ENCODE results near the gene TGFBR2.

TGFBR2 gene
- long read RNA-seq, full-length matches to known transcripts, result 1 of 15 reads
- long read RNA-seq, partial matches to known transcripts, result 3 of 15 reads
- long read RNA-seq, other reads (novel, unspliced or antisense), result 11 of 15 reads

DNA sequence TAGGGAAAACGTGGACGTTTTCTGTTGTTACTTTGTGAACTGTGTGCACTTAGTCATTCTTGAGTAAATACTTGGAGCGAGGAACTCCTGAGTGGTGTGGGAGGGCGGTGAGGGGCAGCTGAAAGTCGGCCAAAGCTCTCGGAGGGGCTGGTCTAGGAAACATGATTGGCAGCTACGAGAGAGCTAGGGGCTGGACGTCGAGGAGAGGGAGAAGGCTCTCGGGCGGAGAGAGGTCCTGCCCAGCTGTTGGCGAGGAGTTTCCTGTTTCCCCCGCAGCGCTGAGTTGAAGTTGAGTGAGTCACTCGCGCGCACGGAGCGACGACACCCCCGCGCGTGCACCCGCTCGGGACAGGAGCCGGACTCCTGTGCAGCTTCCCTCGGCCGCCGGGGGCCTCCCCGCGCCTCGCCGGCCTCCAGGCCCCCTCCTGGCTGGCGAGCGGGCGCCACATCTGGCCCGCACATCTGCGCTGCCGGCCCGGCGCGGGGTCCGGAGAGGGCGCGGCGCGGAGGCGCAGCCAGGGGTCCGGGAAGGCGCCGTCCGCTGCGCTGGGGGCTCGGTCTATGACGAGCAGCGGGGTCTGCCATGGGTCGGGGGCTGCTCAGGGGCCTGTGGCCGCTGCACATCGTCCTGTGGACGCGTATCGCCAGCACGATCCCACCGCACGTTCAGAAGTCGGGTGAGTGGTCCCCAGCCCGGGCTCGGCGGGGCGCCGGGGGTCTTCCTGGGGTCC, at the start of gene TGFBR2:
Gene TGFBR2, plus strand, starts transcription at position 301 of the 731 bp plus-strand sequence. Its CDS starts 283 bp downstream, at position 584.
- H3K4me3 ChIP-seq (replicated peaks; ENCODE audit: insufficient read depth, low read length), result peak within 1 kb of the TSS; percentile 72
- H3K27ac ChIP-seq (replicated peaks), result peak within 1 kb of the TSS; percentile 97
- TF ChIP-seq POLR2AphosphoS5 (IDR thresholded peaks at IDR 0.05; ENCODE audit: low read depth) (peak; percentile 71), SPI1 (IDR thresholded peaks at IDR 0.05; ENCODE audit: borderline replicate concordance, low read depth) (peak; percentile 8; the same call in 1 of the 2 replicates)
- TF ChIP-seq, protein P1, sequence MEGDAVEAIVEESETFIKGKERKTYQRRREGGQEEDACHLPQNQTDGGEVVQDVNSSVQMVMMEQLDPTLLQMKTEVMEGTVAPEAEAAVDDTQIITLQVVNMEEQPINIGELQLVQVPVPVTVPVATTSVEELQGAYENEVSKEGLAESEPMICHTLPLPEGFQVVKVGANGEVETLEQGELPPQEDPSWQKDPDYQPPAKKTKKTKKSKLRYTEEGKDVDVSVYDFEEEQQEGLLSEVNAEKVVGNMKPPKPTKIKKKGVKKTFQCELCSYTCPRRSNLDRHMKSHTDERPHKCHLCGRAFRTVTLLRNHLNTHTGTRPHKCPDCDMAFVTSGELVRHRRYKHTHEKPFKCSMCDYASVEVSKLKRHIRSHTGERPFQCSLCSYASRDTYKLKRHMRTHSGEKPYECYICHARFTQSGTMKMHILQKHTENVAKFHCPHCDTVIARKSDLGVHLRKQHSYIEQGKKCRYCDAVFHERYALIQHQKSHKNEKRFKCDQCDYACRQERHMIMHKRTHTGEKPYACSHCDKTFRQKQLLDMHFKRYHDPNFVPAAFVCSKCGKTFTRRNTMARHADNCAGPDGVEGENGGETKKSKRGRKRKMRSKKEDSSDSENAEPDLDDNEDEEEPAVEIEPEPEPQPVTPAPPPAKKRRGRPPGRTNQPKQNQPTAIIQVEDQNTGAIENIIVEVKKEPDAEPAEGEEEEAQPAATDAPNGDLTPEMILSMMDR (IDR thresholded peaks at IDR 0.05; ENCODE audit: insufficient read depth, low read length), result no peak
- TF ChIP-seq, protein P2, sequence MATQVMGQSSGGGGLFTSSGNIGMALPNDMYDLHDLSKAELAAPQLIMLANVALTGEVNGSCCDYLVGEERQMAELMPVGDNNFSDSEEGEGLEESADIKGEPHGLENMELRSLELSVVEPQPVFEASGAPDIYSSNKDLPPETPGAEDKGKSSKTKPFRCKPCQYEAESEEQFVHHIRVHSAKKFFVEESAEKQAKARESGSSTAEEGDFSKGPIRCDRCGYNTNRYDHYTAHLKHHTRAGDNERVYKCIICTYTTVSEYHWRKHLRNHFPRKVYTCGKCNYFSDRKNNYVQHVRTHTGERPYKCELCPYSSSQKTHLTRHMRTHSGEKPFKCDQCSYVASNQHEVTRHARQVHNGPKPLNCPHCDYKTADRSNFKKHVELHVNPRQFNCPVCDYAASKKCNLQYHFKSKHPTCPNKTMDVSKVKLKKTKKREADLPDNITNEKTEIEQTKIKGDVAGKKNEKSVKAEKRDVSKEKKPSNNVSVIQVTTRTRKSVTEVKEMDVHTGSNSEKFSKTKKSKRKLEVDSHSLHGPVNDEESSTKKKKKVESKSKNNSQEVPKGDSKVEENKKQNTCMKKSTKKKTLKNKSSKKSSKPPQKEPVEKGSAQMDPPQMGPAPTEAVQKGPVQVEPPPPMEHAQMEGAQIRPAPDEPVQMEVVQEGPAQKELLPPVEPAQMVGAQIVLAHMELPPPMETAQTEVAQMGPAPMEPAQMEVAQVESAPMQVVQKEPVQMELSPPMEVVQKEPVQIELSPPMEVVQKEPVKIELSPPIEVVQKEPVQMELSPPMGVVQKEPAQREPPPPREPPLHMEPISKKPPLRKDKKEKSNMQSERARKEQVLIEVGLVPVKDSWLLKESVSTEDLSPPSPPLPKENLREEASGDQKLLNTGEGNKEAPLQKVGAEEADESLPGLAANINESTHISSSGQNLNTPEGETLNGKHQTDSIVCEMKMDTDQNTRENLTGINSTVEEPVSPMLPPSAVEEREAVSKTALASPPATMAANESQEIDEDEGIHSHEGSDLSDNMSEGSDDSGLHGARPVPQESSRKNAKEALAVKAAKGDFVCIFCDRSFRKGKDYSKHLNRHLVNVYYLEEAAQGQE (IDR thresholded peaks at IDR 0.05; ENCODE audit: insufficient replicate concordance, low read depth), result peak; percentile 23
- no peaks in the 10 kb centered on the region for H3K27me3 ChIP-seq (ENCODE audit: insufficient read depth, poor library complexity, severe bottlenecking)
- peak; percentile 79 to 96 for DNase-seq (ENCODE audit: low read depth in 1 of 2, low spot score in 1 of 2)

DNA sequence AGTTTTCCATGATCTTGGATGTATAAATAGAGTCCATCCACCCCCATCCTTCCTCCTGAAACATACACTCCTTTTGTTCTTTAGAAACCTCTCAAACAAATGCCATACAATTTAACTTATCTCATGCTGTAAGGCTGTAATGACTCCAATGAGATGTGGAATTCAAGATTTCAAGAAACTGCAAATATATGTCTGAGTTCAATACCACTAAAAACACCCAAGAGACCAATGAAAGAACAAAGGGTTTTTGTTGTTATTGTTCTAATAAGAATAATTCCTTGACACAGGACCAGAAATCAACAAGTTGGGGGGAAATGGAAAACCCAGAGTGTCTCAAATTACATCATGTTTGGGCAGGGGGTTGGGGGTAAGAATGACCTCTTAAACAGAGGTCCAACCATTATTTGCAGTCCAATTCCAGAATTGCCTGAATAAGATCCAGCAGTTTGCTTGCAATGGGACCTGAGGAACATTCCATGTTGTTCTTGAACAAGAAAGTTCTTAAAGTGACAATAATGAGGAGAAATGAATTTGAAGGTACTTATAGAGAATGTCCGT, 48.6 kb upstream of the TGFBR2 start:
- Histone ChIP-seq H3K27ac (replicated peaks) (no peak overlapping the region), H3K27me3 (ENCODE audit: insufficient read depth, poor library complexity, severe bottlenecking) (no peaks in the 10 kb centered on the region), H3K4me3 (replicated peaks; ENCODE audit: insufficient read depth, low read length) (no peak overlapping the region)
- no peak for DNase-seq (ENCODE audit: low read depth in 1 of 2, low spot score in 1 of 2)
- TF ChIP-seq GABPA (IDR thresholded peaks at IDR 0.05; ENCODE audit: low read depth) (no peak), SPI1 (IDR thresholded peaks at IDR 0.05; ENCODE audit: borderline replicate concordance, low read depth) (no peak), POLR2AphosphoS5 (IDR thresholded peaks at IDR 0.05; ENCODE audit: low read depth) (no peak)
- TF ChIP-seq, protein P2 (IDR thresholded peaks at IDR 0.05; ENCODE audit: insufficient replicate concordance, low read depth), result no peak
- TF ChIP-seq, protein P1 (IDR thresholded peaks at IDR 0.05; ENCODE audit: insufficient read depth, low read length), result no peak

DNA sequence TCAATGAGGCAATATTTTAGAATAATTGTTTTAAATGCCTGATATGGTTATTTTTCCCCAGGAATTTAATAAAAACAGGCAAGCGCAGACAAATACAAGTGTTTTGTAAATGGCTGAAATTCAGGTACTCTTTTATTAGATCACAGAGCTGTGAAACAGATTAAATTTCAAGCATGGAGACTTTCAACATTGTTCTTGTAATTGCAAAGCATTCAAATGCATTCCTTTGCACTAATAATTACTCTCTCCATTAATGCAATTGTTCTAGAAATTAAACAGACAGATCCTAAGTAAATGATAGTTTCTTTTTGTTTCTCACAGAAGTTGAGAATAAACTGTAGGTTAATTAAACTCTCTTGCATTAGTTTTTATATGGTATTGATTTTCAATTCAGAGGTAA, 42.4 kb upstream of the TGFBR2 start:
- no peak overlapping the region for H3K27ac ChIP-seq (replicated peaks)
- TF ChIP-seq, protein P1 (IDR thresholded peaks at IDR 0.05; ENCODE audit: insufficient read depth, low read length), result no peak
- TF ChIP-seq POLR2AphosphoS5 (IDR thresholded peaks at IDR 0.05; ENCODE audit: low read depth) (no peak), SPI1 (IDR thresholded peaks at IDR 0.05; ENCODE audit: borderline replicate concordance, low read depth) (no peak), GABPA (IDR thresholded peaks at IDR 0.05; ENCODE audit: low read depth) (no peak)
- TF ChIP-seq, protein P2 (IDR thresholded peaks at IDR 0.05; ENCODE audit: insufficient replicate concordance, low read depth), result no peak
- DNase-seq (ENCODE audit: low read depth in 1 of 2, low spot score in 1 of 2), result no peak
- H3K4me3 ChIP-seq (replicated peaks; ENCODE audit: insufficient read depth, low read length), result no peak overlapping the region
- no peaks in the 10 kb centered on the region for H3K27me3 ChIP-seq (ENCODE audit: insufficient read depth, poor library complexity, severe bottlenecking)

Measured in HL-60 (cell line).